Tibial nerve (tissue), 4 donors: Measurements from ENCODE around the gene ABCF2.

ENCODE experiments used
- EP300 ChIP-seq, 2 donors: sonication (generic); formaldehyde crosslinking; IDR thresholded peaks; one replicate each; pipeline ENCODE4 v1.6.1; 2017; ENCODE audit warnings: antibody characterized with exemption in 2 of 2, mild to moderate bottlenecking in 1 of 2
- POLR2A ChIP-seq, 2 donors: fragments of 450-650 bp; IDR thresholded peaks; one replicate each; pipeline ENCODE4 v1.6.1; 2017; ENCODE audit warnings: antibody characterized with exemption in 2 of 2, mild to moderate bottlenecking in 2 of 2, moderate library complexity in 2 of 2
- TF ChIP-seq, protein P1 (sequence below), 5 experiments: fragments of 200-600 bp in 3 of 5; fragments of 450-650 bp in 2 of 5; sonication (generic) in 3 of 5; IDR thresholded peaks; one replicate each; pipeline ENCODE4 v1.5.1; 2016 to 2019; ENCODE audit warnings: antibody characterized with exemption in 5 of 5, mild to moderate bottlenecking in 3 of 5, moderate library complexity in 2 of 5

DNA sequence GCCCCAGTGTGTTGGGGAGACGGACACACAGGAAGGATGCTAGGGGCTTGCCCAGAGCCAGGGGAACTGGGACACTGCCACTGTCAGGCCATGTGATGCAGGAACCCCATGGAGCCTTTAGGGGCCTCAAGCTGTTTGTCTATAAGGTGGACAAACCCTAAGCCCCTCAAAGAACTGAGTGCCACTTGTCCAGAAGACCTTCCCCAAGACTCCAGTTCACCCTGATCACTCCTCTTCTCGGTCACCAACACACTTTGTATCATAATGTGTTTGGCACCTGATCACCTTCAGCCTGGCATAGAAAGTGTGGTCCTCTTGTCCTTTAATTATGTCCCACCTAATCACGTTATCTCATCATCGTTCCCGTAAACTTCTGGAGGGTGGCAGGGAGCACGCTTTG lies 17.4 kb downstream of the ABCF2 start:
- no peak for TF ChIP-seq POLR2A (IDR thresholded peaks at IDR 0.05)
- TF ChIP-seq, protein P1, sequence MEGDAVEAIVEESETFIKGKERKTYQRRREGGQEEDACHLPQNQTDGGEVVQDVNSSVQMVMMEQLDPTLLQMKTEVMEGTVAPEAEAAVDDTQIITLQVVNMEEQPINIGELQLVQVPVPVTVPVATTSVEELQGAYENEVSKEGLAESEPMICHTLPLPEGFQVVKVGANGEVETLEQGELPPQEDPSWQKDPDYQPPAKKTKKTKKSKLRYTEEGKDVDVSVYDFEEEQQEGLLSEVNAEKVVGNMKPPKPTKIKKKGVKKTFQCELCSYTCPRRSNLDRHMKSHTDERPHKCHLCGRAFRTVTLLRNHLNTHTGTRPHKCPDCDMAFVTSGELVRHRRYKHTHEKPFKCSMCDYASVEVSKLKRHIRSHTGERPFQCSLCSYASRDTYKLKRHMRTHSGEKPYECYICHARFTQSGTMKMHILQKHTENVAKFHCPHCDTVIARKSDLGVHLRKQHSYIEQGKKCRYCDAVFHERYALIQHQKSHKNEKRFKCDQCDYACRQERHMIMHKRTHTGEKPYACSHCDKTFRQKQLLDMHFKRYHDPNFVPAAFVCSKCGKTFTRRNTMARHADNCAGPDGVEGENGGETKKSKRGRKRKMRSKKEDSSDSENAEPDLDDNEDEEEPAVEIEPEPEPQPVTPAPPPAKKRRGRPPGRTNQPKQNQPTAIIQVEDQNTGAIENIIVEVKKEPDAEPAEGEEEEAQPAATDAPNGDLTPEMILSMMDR (IDR thresholded peaks at IDR 0.05) = no peak
- no peak for TF ChIP-seq EP300 (IDR thresholded peaks at IDR 0.05)
